Spleen (tissue), 7 donors: ENCODE results near the gene ANO7.
"Not testable (repeated sequence)": the region's sequence is repeated elsewhere in the genome, so short reads cannot be mapped to it uniquely, and the experiment has no call there.

ENCODE experiments used
- POLR2A ChIP-seq, 3 donors: fragments of 450-650 bp; IDR thresholded peaks; one replicate each; pipeline ENCODE4 v1.5.1; 2017; ENCODE audit warnings: antibody characterized with exemption in 3 of 3, mild to moderate bottlenecking in 1 of 3
- TF ChIP-seq, protein P1 (sequence below), 11 experiments: fragments of 200-600 bp in 7 of 11; fragments of 450-650 bp in 4 of 11; sonication (generic) in 4 of 11; IDR thresholded peaks in 8 of 11; conservative IDR thresholded peaks in 3 of 11; 1 replicate in 7 of 11; 2 replicates in 4 of 11; pipeline versions ENCODE4 v1.4.0 to v1.8.0; 2016 to 2021; ENCODE audit warnings: antibody characterized with exemption in 11 of 11, inconsistent platforms in 4 of 11, mild to moderate bottlenecking in 1 of 11
- donor health status: DM: no; HTN: no; CAD: no; lungs with moderate emphysema.
- donor health status: DM: no; HTN: no; CAD: no.
- donor health status: DM: no; HTN: no; CAD: no.

DNA sequence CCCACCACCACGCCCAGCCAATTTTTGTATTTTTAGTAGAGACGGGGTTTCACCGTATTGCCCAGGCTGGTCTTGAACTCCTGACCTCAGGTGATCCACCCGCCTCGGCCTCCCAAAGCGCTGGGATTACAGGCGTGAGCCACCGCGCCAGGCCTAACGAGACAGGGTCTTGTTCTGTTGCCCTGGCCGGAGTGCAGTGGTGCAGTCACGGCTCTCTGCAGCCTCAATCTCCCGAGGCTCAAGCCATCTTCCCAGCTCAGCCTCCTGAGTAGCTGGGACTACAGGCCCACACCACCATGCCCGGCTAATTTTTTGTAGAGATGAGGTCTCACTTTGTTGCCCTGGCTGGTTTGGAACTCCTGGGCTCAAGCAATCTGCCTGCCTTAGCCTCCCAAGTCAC, 8.8 kb downstream of the ANO7 start:
- not testable (repeated sequence) for TF ChIP-seq POLR2A (IDR thresholded peaks at IDR 0.05)
- TF ChIP-seq, protein P1, sequence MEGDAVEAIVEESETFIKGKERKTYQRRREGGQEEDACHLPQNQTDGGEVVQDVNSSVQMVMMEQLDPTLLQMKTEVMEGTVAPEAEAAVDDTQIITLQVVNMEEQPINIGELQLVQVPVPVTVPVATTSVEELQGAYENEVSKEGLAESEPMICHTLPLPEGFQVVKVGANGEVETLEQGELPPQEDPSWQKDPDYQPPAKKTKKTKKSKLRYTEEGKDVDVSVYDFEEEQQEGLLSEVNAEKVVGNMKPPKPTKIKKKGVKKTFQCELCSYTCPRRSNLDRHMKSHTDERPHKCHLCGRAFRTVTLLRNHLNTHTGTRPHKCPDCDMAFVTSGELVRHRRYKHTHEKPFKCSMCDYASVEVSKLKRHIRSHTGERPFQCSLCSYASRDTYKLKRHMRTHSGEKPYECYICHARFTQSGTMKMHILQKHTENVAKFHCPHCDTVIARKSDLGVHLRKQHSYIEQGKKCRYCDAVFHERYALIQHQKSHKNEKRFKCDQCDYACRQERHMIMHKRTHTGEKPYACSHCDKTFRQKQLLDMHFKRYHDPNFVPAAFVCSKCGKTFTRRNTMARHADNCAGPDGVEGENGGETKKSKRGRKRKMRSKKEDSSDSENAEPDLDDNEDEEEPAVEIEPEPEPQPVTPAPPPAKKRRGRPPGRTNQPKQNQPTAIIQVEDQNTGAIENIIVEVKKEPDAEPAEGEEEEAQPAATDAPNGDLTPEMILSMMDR (IDR thresholded peaks at IDR 0.05 in 8 of 11, conservative IDR thresholded peaks at IDR 0.05 in 3 of 11) = not testable (repeated sequence)
